Activated CD4-positive, alpha-beta T cell treated with anti-CD3 and anti-CD28 coated beads for 4 hours (primary cell): ENCODE measurements around the gene IL4R.

Source experiments
- DNase-seq, 2 donors: peaks; one replicate each; pipeline ENCODE4 v3.0.0-alpha.2; 2020

Gene IL4R

GRCh38 chr16:27333104-27333503 is 19.3 kb downstream of the IL4R start:
- DNase-seq, result no peak

- DNase-seq, result no peak
Measured at GRCh38 chr16:27333549-27333948, 19.8 kb downstream of the IL4R start.

- no peak for DNase-seq
Measured at GRCh38 chr16:27334192-27334764, 20.5 kb downstream of the IL4R start.

- DNase-seq, result no peak
Measured at GRCh38 chr16:27334838-27335237, 21.1 kb downstream of the IL4R start.

GRCh38 chr16:27335349-27336053 is 21.7 kb downstream of the IL4R start:
- no peak for DNase-seq

GRCh38 chr16:27337024-27337423 is 23.2 kb downstream of the IL4R start:
- DNase-seq, result no peak

GRCh38 chr16:27339180-27339579 is 25.4 kb downstream of the IL4R start:
- DNase-seq, result no peak

GRCh38 chr16:27340654-27341053 is 26.9 kb downstream of the IL4R start:
- DNase-seq, result no peak

GRCh38 chr16:27341549-27341948 is 27.8 kb downstream of the IL4R start:
- DNase-seq, result no peak

GRCh38 chr16:27341971-27342370 is 28.2 kb downstream of the IL4R start:
- no peak for DNase-seq

- DNase-seq, result no peak
Measured at GRCh38 chr16:27344721-27345120, 30.9 kb downstream of the IL4R start.

- DNase-seq, result no peak
Measured at GRCh38 chr16:27345201-27345600, 31.4 kb downstream of the IL4R start.

- DNase-seq, result no peak
Measured at GRCh38 chr16:27346819-27347218, 33.0 kb downstream of the IL4R start.

- DNase-seq, result no peak
Measured at GRCh38 chr16:27347930-27348685, 34.3 kb downstream of the IL4R start.

GRCh38 chr16:27349276-27349675 is 35.5 kb downstream of the IL4R start:
- no peak for DNase-seq

GRCh38 chr16:27350006-27350405 is 36.2 kb downstream of the IL4R start:
- DNase-seq, result no peak

GRCh38 chr16:27351989-27352388 is 38.2 kb downstream of the IL4R start:
- DNase-seq, result no peak

GRCh38 chr16:27353853-27354252 is 40.1 kb downstream of the IL4R start:
- DNase-seq, result no peak

GRCh38 chr16:27355610-27356009 is 41.8 kb downstream of the IL4R start:
- peak; percentile 43 to 49 for DNase-seq

GRCh38 chr16:27356794-27357193 is 43.0 kb downstream of the IL4R start:
- no peak for DNase-seq

GRCh38 chr16:27359051-27359450 is 45.3 kb downstream of the IL4R start:
- no peak for DNase-seq

- DNase-seq, result no peak
Measured at GRCh38 chr16:27359615-27360014, 45.8 kb downstream of the IL4R start.

GRCh38 chr16:27361987-27362386 is 48.2 kb downstream of the IL4R start:
- DNase-seq, result no peak

GRCh38 chr16:27362570-27363245 is 48.9 kb downstream of the IL4R start:
- DNase-seq, result no peak
